SK-N-DZ (cell line): ENCODE data around the gene GH2. TPM values are rescaled to one million over a fixed set of nuclear protein-coding genes. Genes with fewer than 3 reads are reported as not detected.
"Not testable (repeated sequence)": the region's sequence is repeated elsewhere in the genome, so short reads cannot be mapped to it uniquely, and the experiment has no call there.

Source experiments
- DNase-seq: peaks from one replicate; pipeline ENCODE4 v3.0.0-alpha.2; 2015; ENCODE audit warnings: low spot score
- polyA plus RNA-seq, 2 experiments: library from polyadenylated mRNA; depleted of rRNA; stranded (reverse); fragments of >200 nt; gene quantifications; 2 replicates each; pipeline ENCODE4 v1.2.3, GENCODE V29; 2014

GH2 gene
- polyA plus RNA-seq (2014; cell fraction: cytosol; rRNA removed), result not detected in 2 replicates
- not detected in 2 replicates for polyA plus RNA-seq (2014; cell fraction: nucleus; rRNA removed)

DNA sequence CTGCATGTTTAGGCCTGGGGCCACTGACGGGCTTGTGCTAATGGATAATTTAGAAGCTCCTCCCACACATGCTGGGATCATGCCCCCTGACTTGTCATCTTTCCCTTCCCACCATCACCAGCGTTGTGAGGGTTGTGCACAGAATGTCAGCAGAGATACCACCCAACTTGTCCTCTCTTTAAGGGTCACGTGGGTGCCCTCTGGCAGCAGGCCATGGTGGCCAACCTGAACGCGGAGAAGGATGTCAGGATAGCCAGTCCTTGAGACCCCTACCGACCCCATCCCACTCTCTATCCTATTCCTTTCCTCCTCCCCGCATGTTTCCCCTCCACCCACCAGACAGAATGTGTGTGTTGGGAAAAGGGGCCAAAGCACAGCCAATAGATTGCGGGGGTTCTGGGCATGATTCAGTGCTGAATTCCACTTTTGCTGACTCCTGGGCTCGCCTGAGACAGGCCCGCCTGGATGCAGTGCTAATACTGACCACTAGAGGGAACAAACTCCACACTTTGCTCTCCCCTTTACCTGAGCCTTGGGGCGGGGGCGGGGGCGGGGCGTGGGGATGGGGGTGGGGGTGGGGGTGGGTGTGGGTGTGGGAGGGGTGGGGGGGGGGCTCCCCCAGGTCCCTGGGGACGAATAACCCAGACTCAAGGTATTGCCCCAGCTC lies at the start of gene GH2:
GH2 (minus strand) TSS at position 10 of the 667 bp plus-strand sequence. CDS start 143 bp downstream, outside the sequence.
- peak; percentile 42 for DNase-seq

DNA sequence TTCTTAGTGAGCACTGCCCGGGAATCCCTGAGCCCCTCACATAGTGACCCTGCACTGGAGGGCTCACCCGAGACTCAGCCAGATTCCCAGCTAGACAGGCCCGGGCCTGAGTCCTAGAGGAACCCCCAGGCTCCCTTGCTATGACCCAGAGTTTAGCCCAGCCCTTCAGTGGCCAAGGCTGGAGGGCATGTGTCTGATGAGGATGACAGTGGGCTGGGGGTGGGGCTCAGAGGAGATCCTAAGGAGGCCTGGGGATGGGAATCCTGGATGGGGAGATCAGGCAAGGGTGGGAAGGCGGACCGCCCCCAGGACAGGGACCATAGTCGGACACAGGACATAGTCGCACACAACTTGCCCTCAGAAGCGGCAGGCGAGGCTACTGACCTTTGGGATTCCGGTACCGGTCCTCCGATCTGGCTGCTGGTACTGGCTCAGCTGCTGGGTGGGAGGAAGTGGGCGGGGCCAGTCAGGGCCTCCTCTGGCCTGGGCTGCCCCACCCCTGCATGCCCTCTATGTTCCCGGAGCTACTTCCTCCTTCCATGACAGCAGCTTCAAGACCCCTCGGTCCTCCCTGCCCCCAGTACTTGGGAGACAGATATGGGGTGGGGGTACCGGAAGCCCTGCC lies 49.3 kb upstream of the GH2 start:
- DNase-seq, result no peak

DNA sequence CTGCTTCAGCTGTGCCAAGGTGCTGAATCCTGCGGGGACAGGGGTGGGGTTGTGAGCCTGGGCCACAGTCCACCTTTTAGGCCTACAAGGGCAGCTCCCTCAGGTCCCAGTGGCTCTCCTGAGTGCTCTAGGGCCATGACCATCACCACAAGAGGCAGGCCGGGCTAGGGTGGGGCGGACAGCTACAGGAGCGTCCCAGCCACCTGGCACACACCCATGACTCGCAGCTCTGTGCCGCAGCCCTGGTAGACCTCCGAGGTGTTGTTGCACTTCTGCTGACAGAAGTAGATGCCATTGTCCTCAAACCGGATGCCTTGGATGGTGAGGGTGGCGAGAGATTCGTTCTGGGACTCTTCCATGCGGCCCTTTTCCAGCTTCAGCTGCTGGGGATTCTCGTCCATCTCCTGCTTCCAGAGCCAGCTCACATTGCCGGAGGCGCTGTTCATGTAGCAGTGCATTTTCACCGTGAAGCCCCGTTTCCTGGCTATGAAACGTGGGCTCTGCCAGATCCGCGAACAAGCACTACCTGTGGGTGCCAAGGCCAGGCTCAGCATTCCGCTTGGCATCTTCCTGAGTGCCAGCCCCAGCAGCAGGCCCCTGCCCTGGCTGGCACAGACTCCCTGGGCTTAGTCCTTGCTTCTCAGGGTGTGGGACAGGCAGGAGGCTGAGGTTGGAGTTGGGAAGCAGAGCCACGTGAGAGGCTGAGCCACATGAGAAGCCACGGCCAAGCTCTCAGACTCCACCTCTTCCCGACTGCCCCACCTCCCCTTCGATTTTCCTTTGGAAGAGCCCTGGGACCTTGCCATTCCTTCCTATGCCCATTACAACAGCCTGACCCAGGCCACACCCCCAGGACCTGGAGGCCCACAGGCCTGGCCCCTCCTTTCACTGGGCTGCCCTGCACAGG lies 48.4 kb upstream of the GH2 start:
- DNase-seq, result no peak

DNA sequence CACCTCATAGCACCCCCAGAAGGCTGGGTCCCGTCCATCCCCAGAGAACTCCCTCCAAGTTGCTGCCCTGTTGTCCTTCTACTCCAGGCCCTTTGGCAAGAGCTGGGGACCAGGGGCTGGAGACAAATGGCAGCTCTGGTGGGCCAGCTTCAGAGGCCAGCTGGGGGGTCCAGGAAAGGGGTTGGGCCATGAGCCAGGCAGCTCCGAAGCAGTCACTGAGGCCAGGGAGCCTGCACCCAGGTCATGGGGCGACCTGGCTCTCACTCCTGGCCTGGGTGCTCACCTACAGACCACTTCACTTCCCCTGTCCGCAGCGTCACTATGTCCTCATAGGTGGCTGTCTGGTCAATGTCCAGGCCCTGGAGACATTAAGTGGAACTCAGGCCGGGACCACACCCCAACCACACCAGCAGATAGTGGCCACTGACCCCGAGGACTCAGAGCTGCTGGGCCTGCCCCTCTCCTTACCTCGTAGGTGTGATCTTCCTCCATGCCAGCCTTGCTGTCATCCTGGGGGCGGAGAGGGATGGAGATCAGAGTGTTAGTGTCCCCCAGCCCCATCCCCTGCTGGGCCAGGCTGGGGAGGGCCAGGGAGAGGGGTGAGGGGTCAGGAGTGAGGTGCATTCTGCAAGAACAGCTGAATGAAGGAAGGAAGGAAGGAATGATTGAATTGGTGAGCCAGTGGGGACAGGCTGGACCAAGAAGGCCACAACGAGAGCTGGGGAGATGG lies 47.4 kb upstream of the GH2 start:
- no peak for DNase-seq

DNA sequence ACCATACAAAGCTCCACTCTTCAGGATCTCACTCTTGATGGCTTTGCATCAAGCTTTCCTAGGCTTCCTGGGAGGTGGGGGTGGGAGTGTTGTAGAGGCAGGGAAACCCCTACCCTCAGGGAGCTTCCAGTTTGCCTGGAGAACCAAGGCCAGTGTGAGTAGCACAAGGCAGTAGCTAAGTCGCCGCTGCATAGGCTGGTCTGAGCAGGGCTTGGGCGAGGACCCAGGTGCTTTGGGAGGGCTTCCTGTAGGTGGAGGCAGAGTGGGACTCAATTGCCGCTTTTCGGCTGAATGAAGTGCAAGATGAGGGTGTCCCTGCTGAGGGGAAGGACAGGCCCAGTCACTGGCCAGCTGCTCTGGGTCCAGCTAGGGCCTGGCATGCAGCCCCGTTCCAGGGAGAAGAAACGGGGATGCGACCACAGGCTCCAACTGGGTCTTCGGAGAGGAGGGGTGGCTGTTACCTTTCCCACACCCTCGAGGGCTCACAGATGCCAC lies 46.5 kb upstream of the GH2 start:
- DNase-seq, result no peak

DNA sequence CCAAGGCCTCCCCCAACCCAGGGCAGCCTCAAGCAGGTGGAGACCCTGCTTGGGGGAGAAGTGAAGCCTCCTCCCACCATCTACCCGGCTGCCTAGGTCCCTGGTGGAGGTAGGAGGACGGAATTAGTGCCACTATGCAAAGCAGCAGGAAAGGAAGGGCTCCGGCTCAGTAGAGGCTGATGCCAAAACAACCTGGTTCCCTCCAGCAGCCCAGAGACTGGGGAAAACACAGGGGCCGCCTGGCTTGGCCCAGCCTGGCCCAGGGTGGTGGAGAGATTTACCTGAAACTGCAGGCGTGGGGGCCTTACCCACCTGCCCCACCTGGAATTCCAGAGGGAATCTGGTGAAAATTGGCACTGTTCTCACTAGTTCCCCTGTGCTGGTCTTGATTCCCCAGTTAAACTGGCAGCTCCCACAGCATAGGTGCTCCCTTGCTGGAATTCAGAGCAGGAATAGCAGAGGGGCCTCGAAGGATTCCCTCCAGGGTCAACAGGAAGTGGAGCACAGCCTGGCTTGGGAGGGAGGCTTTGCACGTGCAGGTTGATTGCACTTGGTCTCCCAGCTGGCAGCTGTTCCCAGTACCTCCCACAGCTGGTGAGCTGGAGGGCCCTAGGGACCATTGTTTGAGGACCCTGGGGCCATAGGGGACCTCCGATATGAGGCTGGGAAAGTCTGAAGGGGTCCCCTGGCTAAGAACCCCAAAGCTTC lies 45.9 kb upstream of the GH2 start:
- no peak for DNase-seq

DNA sequence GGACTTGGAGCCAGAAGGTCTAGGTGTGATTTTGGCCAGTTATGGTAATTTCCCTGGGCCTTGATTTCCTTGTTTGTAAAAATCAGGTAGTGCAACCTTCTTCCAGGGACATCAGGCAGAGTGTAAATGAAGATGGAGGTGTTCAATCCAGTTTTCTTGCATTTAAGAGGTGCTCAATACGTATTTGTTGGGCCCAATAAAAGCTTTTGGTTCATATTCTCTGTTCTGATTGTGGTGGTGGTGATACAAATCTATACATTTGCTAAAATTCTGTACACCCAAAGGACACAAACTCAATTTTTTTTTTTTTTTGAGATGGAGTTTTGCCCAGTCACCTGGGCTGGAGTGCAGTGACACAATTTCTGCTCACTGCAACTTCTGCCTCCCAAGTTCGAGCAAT lies 44.4 kb upstream of the GH2 start:
- no peak for DNase-seq

DNA sequence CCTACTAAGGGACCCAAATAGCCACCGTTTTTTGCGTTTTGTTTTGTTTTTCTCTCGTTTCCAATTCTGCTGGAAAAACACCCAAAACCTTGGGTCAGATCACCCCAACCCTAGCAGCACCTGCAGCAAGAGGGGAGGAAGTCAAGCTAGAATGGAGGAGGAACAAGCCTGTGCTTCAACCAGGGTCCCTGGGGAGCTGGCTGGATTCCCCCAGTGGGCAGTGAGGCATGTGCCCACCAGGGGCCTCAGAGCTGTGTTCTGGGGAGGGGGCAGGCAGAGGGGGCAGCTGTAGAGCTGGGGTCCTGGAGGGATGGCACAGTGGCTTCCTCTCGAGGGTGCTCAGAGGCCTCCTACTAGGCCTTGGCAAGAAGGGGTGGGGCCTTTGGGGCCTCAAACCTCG lies 43.9 kb upstream of the GH2 start:
- DNase-seq, result no peak

DNA sequence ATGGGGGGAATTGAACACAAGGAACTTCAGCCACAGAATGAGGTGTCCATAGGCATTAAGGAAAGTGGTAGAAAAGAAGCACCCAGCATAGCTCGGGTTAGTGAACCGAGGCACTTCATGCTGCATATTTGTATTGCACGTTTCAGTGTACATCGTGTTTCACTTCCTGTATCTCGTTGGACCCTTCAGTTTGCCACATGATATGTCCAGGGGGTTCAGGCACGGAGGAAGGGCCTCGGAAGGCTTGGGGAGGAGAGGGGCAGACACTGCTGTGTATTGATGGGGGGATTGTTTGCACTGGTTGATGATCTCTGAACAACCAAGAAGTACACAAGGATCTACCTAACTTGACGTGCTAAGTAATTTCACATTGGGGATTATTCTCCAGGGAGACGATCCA lies 40.7 kb upstream of the GH2 start:
- DNase-seq, result not testable (repeated sequence)

DNA sequence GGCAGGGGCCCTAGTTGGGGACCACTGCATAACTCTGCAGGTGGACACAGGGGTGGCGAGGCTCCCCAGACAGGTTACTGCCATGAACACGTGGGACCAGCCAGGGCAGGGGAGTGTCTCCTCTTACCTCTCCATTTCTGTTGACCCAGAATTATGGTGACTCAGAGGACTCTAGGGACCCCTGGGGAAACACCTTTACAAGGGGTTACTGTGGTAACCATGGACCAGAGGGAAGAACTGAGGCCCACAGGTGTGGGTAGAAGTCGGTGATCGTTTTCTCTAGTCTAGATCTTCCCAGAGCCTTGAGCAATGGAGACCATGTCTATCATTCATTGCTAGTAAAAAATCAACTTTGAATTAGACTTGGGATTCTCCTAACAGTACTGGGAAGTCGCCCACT lies 39.0 kb upstream of the GH2 start:
- DNase-seq, result not testable (repeated sequence)

DNA sequence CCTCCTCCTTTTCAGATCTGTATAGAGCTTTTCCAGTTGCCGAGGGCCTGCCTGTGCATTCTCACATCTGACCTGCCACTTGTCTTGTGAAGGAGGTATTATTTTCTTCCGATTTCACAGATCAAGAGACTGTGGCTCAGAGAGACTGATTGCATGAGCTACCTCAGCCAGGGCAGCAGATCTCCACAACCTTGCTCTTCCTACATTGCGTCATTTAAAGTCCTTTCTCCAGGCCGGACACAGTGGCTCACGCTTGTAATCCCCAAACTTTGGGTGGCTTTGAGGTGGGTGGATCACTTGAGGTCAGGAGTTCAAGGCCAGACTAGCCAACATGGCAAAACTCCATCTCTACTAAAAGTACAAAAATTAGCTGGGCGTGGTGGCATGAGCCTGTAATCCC lies 38.3 kb upstream of the GH2 start:
- not testable (repeated sequence) for DNase-seq

DNA sequence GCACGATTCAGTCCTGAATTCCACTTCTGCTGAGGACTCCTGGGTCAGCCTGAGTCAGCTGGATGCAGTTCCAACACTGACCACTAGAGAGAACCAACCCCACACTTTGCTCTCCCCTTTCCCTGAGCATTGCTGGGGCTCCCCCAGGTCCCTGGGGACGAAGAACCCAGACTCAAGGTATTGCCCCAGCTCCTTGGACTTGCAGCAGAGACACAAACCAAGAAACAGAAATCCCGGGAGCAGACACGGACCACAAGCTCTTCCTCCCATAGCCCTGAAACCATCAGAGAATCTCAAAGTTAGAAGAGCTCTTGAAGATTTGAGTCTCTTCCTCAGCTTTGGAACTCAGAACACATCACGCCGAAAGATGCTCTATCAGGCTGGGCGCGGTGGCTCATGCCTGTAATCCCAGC lies 37.6 kb upstream of the GH2 start:
- DNase-seq, result peak; percentile 51

DNA sequence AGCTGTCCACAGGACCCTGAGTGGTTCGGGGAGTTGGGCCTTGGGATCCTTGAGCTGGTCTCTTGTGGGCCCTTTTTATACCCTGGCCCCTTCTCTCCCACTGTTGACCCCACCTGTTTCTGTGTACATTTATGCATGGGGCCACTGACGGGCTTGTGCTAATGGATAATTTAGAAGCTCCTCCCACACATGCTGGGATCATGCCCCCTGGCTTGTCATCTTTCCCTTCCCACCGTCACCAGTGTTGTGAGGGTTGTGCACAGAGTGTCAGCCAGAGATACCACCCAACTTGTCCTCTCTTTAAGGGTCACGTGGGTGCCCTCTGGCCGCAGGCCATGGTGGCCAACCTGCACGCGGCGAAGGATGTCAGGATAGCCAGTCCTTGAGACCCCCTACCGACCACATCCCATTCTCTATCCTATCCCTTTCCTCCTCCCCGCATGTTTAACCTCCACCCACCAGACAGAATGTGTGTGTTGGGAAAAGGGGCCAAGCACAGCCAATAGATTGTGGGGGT lies 37.1 kb upstream of the GH2 start, which contains the start of gene GH1:
GH1 (minus strand) TSS at position 51 of the 517 bp plus-strand sequence. CDS start 63 bp downstream, outside the sequence.
- not testable (repeated sequence) for DNase-seq

DNA sequence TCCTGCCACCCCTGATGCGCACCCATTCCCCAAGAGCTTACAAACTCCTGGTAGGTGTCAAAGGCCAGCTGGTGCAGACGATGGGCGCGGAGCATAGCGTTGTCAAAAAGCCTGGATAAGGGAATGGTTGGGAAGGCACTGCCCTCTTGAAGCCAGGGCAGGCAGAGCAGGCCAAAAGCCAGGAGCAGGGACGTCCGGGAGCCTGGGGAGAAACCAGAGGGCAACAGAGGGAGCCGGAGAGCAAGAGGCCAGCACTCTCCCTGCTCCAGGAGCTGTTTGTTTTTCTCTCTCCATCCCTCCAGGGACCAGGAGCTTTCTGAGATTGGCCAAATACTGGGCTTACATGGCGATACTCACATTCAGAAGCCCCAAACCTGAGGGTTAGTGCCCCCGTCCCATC lies 36.6 kb upstream of the GH2 start:
- no peak for DNase-seq

DNA sequence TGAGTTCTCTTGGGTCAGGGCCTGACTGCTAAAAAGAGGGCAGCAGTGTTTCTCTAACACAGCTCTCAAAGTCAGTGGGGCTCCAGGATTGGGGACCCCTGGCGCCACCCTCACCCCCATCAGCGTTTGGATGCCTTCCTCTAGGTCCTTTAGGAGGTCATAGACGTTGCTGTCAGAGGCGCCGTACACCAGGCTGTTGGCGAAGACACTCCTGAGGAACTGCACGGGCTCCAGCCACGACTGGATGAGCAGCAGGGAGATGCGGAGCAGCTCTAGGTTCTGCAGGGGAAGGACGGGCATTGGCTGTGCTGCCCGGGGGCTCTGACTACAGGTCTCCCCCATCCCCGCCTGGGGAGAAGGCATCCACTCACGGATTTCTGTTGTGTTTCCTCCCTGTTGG lies 35.9 kb upstream of the GH2 start:
- no peak for DNase-seq

DNA sequence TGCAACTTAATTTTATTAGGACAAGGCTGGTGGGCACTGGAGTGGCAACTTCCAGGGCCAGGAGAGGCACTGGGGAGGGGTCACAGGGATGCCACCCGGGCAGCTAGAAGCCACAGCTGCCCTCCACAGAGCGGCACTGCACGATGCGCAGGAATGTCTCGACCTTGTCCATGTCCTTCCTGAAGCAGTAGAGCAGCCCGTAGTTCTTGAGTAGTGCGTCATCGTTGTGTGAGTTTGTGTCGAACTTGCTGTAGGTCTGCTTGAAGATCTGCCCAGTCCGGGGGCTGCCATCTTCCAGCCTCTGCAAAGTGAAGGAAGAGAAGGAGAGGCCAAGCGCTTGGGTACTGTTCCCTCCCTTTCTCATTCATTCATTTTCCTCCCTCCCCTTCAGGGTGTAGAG lies 35.5 kb upstream of the GH2 start:
- DNase-seq, result not testable (repeated sequence)

DNA sequence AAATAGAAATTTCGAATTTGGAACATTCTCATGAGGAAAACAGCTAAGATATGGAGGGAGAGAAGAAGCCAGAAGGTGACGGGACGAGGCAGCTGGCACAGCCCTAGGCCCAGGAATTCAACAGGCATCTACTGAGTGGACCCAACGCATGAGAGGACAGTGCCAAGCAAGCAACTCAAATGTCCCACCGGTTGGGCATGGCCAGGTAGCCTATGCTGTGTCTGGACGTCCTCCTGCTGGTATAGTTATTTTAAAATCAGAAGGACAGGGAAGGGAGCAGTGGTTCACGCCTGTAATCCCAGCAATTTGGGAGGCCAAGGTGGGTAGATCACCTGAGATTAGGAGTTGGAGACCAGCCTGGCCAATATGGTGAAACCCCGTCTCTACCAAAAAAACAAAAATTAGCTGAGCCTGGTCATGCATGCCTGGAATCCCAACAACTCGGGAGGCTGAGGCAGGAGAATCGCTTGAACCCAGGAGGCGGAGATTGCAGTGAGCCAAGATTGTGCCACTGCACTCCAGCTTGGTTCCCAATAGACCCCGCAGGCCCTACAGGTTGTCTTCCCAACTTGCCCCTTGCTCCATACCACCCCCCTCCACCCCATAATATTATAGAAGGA lies 34.9 kb upstream of the GH2 start:
- DNase-seq, result no peak

DNA sequence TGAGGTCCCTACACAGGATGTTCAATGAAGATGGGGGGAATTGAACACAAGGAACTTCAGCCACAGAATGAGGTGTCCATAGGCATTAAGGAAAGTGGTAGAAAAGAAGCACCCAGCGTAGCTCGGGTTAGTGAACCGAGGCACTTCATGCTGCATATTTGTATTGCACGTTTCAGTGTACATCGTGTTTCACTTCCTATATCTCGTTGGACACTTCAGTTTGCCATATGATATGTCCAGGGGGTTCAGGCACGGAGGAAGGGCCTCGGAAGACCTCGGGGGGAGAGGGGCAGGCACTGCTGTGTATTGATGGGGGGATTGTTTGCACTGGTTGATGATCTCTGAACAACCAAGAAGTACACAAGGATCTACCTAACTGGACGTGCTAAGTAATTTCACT lies 34.0 kb upstream of the GH2 start:
- not testable (repeated sequence) for DNase-seq

DNA sequence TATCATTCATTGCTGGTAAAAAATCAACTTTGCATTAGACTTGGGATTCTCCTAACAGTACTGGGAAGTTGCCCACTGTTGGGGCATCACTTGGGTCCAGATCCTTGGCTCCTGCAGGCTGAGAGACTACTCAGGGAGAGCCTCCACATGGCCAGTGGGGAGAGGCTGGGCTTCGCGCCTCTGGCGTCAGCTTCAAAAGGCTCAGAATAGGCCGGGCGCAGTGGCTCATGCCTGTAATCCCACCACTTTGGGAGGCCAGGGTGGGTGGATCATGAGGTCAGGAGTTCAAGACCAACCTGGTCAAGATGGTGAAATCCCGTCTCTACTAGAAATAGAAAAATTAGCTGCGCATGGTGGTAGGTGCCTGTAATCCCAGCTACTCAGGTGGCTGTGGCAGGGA lies 32.7 kb upstream of the GH2 start:
- DNase-seq, result no peak

DNA sequence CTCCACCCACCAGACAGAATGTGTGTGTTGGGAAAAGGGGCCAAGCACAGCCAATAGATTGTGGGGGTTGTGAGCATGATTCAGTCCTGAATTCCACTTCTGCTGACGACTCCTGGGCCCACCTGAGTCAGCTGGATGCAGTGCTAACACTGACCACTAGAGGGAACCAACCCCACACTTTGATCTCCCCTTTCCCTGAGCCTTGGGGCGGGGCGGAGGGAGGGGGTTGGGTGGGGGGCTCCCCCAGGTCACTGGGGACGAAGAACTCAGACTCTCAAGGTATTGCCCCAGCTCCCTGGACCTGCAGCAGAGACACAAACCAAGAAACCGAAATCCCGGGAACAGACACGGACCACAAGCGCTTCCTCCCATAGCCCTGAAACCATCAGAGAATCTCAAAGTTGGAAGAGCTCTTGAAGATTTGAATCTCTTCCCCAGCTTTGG lies 29.9 kb upstream of the GH2 start:
- DNase-seq, result peak; percentile 46
